ENCODE measurements around the gene CERKL. TPM values are rescaled to one million over a fixed set of nuclear protein-coding genes. Genes with fewer than 3 reads are reported as not detected.

Gene CERKL
- total RNA-seq, 1 donor from 2014 or later, result not detected

DNA sequence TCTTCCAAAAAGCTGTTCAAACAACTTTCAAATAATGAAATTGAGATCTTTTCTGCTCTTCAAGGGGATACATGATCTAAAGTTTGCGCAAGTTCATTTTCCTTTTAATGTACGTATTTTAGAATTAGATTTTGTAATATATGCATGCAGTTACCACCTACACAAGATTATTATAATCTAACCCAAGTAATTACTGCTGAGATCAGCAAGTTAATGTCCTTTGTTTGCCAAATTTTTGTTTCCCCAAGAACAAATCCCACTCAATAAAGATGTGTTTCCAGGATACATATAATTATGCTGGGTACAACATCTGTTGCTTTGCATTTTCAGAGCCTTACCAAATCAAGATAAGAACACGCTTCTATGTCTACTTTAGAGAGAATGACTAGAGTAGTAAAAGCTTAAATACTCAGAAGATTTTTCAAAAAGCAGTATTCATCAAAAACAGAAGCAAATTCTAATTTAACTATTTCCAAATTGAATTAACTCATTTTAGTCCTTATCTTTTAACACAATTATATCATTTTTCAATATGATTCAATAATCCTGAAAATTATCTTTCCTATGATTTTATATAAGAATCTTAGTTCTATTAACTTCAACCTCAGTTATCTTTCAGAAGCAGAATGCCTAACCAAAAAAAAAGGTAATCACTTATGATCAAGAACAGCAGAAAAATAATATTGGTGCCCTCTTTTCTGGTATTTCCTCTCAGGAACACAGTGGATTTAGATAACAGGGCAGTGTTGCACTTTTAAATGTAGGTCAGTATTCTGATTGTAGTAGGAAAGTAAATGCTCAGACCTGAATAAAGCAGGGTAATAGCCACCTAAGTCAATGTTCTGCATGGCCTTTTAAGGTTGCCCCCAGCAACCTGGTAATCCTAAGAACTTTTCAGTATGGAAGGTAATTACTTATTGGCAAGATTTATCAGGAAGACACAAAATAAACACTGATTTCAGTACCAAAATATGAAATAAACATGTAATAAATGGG, 28.0 kb downstream of the CERKL start:
- DNase-seq (ENCODE audit: low read depth), result no peak

DNA sequence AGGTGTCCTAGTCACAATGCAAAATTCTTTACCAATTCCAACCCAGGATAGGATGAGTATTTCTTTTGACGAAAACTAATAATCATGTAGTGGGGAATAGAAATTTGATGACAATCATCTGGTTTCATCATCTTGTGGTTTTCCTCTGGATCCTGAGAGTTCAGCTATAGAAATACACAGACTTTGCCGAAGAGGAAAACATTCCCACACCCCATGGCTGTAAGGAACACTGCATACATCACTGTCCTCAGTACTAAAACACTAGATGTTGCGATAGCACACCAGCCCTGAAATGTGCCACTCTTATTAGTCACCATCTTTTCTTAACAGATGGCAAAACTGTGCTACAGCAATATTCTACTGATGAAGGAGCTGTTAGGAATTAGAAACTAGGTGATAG, 29.4 kb downstream of the CERKL start:
- peak; percentile 10 for DNase-seq (ENCODE audit: low read depth)

DNA sequence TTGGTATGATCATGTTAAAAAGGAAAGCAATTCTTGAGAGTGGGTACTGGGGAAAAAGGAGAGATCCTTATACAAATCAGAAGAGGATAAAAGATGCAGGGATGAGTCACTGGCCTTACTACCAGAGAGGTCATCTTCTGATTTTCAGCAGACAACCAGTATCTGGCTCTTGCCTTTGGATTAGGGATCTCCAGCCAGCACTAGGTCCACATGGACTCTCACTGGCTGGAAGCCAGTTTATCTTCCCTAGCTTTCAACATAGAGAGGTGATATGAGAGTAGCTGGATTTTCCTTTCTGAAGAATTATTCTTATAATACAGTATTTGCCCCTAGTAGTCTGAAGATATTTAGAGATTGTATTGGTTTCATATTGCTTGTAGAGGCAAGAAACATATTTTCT, 30.2 kb downstream of the CERKL start:
- no peak for DNase-seq (ENCODE audit: low read depth)

DNA sequence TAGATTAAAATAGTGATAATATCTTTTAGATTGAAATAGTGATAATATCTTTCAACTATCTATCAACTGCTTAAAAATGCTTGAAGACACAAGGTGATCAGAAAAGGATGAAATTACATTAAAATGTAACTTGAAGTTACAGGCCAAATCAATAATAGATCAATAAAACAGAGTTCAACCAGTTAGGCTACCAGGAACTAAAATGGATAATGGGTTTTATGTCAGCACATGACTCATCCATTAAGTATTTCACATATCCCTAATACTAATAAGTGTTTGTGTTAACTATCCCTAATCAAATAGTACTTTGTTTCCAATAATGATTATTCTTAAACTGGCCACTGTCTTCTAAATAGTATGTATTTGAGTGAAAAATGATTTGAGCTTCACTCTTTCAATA, 33.7 kb downstream of the CERKL start:
- no peak for DNase-seq (ENCODE audit: low read depth)

DNA sequence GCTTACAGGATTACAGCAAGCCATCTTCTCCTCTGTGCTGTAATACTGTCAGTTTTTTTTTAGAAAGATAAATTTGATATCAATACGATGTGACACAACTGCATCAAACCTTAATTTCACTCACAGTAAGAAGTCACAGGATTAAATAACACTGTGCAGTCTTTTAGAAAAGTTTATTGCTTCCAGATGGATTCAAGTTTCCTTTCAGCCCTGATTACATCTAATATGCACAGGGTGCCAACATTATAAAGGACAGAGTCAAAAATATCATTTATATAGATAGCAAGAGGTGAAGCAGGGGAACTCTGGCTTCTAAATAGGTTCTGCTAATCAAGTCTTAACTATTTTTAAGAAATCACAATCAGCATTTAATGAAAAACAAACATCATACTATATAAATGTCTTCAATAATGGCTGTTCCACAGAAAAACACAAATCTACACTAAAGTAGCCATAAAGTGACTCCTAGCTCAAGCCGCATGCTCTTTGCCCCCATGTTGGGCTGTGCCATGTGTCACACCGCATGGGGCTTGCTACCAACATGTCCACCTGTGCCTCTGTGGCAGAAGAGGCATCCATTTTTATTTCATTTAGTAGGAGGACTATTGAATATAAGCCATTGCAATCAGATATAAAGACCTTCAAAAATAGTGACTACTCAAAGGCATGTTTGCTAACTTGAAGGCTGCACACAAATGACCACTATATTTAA, 35.0 kb downstream of the CERKL start:
- no peak for DNase-seq (ENCODE audit: low read depth)

DNA sequence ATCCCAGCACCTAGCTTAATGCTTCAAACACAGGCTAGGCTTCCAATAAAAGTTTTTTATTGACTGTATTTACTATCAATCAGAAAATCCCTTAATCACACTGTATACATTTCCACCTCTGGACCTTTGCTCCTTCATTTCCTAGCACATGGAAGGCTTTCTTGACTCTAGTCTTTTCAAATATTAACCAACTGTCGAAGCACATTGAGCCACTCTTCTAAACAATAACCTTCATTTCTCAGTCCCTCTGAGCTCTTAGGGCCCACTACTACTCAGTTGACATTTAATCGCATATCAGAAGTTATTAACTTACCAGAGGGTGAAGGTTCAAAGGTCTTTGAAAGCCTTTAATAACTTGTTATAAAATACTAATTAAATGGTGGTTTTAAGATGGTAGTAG, 37.4 kb downstream of the CERKL start:
- DNase-seq (ENCODE audit: low read depth), result no peak

DNA sequence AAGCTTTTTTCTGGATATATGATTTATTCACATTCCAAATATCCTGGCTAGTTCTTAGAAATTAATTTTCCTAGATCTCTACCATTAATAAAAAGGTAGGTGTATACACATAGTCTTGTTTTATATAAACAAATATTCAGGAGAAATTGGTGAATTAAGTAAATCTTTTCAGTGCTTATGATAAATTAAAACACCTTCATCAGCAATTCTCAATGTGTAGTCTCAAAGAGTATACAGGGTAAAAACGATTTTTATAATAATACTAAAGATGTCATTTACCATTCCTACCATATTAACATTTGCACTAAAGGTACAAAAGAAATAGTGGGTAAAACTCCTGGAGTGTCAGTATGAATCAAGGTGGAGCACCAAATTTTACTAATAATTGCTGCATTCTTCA, 40.2 kb downstream of the CERKL start:
- no peak for DNase-seq (ENCODE audit: low read depth)

DNA sequence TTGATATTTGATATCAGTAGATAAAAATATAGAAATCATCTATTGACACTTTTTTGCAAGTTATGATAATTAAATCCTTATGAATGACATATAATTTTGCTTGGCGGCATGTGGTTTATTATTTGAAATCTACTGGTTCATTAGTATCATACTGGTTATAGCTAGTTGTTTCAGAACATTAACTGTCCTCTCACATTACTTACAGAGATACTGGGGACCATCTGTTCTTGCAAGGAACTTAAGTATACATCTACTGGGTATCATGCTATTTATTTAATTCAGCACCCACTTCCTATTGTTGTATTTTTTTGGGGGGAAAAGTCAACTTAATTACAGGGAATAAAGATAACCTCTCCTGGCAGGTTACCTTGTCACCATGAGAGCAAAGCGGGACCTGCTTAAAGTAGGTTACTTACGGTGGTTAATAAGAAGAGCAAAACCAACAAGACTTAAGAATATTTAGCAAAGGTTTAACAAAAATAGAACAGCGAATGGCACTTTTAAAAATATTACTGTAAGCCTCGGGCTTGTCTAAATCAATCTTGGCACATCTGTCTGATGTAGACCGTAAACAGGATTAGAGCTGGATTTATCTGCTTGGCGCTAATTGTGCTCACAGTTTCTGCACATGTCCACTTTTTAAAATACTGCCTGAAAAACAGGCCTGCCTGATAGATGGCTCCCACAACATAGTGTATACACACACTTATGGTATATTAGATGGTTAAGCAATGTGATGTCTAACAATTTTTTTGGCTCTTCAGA, 41.8 kb downstream of the CERKL start:
- DNase-seq (ENCODE audit: low read depth), result no peak

DNA sequence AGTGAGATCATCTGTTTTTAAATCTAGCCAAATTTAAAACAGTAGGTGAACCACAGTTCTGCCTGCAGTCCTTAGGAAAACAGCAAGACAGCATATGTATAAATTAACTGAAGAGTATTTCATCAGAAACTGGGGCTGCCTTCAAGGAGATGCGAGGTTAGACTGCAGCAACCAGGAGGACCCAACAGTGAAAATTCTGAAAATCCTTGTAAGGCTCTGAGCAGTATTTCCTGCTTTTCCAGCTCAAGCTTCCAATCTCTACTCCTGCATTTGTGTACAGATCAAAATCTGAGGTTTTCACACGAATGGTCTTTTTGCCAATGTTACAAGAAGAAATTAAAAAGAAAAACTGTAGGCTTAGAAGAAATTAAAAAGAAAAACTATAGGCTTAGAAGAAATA, 43.7 kb downstream of the CERKL start:
- DNase-seq (ENCODE audit: low read depth), result no peak

DNA sequence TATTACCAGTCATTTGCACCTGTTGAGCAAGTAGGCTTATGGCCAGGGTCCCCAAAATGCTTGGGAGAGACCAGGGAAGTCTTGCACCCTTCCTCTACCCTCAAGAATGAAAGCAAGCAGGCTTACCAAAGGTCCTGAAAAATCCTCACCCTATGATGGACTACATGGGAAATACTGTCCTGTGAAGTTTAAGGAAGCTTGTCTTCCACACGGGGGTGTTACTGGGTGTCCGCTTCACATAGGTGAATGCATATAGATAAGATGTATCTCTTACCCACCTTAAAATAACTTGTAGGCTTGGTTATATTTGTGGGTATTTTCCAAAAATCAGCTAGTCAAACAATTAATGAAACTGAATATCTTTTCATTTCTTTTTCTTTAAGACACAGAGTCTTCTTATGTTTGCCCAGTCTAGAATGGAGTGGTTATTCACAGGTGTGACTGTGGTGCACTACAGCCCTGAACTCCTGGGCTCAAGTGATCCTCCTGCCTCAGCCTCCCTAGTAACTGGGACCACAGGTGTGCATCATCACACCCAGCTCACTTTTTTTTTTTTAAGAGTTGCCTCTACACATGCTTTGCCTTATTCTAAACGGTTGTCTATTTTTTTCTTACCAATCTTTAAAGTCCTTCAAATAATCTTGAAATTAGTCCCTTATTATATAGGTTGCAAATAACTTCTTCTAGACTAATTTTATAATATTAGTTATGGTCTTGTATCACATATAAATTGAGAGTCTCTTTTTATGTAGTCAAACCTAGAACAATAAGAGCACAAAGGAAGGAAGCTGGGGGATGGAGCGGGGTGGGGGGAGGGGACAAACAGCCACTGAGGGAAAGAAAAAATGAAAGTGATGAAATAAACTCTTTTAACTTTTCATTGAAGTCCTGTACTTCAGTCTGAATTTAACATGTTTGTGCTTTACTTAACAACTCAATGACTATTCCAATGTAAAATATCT, 49.0 kb downstream of the CERKL start:
- no peak for DNase-seq (ENCODE audit: low read depth)

DNA sequence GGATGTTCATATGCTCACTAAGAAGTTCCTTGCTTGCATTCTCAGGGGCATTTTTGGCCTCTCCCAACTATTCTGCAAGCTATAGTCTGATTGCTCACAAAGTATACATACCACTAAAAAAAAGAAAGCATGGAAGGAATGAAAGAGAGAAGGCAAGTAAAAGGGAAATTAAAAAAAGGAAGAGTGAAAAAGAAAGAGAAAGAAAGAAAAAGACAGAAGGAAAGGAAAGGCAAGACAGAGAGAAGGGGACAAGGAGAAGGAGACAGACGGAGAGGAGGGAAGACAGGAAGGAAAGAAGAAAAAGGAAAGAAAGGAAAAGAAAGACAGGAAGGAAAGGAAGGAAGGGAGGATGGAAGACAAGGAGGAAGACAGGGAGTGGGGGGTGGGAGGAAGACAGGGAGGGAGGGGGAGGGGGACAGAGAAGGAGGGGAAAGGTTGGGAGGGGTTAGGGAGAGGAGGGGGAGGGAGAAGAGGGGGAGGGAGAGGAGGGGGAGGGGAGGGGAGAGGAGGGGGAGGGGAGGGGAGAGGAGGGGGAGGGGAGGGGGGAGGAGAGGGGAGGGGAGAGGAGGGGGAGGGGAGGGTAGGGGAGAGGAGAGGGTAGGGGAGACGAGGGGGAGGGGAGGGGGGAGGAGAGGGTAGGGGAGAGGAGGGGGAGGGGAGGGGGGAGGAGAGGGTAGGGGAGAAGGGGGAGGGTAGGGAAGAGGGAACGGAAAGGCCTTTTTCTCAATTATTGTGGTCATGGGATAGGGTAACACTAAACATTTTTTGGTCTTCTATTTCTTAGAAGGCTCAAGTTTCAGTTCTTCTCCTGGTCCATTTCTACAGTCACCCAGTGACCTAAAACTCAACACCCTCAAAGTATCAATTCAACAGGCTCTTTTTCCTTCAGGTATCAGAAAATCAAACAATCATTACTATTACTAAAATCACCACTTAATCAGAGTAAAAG, 50.7 kb downstream of the CERKL start:
- no peak for DNase-seq (ENCODE audit: low read depth)

DNA sequence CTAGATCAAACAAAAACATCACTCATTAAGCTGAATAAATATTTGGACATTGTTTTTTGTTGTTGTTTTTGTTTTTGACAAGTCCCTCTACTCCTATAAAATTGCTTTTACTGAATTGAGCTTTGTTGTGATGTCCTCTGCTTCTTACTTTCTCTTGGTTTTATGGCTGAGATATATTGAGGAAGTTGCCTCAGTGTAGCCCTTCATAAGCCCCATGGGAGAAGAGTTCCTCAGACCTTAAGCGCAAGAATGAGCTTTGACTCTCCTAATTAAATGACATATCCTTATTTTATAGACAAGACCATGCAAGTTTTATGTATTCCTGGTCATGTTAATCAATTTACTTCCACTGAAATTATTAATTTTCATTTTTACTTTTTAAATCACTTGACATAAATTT, 54.9 kb downstream of the CERKL start:
- DNase-seq (ENCODE audit: low read depth), result no peak

DNA sequence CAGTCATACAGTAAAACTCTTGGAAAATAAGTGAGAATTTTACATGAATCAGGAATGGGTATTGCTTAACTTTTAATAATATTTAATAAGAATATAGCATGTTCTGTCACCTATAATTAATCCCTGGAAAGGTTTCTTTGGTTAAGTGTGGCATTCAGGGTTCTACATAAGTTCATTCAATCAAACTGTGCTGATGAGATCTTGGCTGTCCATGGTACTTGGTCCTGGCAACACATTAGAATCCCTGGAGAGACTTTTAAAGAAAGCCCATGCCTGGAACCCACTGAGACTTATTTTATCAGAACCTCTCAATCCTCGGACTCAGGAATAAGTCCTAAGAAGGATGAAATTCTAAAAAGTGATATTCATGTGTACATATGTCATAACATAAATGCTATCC, 60.3 kb downstream of the CERKL start:
- DNase-seq (ENCODE audit: low read depth), result peak; percentile 13

DNA sequence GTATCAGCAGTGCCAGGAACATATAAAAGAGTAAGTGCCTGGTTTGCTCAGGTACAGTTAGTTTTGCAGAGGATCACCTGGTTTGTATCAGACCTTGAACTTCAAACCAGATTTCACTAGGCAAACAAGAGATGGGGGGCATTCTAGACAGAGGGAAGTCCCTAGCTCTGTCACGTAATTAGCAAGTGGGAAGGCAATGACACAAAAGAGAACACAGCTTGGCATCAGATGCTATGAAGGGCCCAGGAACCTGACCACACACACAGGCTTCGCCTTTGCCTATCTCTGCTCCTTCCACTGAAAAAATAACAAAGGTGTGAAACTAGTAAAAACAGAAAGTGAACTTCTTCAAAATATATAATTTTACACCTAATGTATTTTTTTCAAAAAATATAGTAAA, 62.6 kb downstream of the CERKL start:
- no peak for DNase-seq (ENCODE audit: low read depth)

DNA sequence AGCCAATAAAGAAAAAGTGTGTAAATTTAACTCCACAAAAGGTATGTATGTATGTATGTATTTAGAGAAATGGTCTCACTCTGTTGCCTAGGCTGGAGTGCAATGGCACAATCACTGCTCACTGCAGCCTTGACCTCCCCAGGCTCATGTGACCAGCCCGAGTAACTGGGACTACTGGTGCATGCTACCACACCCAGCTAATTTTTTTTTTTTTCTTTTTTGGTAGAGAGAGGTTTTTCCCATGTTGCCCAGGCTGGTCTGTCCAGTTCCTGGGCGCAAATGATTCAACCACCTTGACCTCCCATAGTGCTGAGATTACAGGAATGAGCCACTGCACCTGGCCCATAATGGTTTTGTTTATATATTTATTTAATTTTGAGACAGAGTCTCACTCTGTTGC, 67.1 kb downstream of the CERKL start:
- no peak for DNase-seq (ENCODE audit: low read depth)

DNA sequence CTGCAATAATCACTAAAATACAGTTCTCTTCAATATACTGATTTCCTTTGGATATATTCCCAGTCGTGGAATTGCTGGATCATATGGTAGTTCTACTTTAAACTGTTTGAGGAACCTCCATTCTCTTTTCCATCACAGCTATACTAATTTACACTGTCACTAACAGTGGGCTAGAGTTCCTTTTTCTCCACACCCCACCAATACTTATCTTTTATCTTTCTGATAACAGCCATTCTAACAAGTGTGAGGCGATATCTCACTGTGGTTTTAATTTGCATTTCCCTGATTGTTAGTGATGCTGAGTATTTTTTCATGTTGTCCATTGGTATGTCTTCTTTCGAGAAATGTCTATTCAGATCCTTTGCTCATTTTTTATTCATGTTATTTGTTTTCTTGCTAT, 68.4 kb downstream of the CERKL start:
- no peak for DNase-seq (ENCODE audit: low read depth)

DNA sequence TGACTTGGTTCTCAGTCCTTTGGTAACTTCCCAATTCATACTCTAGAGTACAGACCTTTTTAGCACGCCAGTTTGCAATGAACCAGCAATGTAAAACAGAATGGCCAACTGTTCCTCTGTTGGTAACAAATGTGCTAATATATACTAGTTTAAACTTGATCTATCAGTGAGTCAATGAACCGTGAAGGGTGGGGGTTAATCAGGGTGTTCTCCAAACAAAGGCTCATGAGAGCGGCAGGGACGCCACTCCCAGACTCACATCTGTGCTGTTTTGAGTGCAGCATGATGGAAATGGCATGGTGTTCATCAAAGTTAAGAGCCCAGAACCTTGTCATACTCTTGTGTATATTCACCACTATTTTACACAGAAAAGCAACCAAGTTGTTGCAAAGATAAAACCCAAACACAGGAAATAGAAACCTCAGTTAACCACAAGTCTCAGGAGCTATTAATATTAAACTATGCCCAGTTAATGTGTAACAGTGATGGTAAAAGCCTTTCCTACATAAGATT, 70.3 kb downstream of the CERKL start:
- DNase-seq (ENCODE audit: low read depth), result no peak

DNA sequence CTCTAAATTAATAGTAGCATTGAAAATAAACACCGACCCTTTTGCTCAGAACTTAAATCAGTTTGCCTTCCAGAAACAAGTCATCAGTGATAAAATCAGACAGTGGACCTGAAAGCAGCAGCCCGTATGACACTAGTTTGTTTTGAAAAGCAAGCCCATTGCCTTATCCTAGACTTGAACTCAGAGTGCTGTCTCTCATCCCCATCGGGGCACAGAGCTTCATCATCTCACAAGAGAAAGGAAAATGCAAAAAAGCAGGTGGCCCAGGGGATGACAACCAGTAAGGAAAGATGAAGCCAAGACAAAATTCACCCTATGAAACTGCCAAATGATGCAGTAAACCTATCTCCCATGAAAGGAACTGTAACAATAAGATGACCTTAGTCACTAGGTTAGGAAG, 71.2 kb downstream of the CERKL start:
- DNase-seq (ENCODE audit: low read depth), result no peak

DNA sequence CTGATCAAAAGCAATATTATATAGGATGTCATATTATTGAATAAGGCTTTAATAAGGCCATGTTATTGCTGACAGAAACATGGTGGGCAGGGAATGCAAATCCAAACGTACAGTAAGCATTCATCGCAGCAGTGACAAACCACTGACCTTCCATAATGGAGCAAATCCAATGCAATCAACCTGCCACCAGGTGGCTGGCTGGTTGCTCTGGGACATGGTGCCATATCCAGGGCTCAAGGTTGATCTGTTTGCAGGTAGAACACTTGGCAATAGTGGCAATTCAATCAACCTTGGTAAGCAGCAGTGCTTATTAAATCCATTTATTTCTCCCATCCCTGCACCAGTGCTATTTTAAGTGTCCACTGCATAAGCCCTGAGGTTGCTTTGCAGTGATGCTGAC, 75.4 kb downstream of the CERKL start:
- DNase-seq (ENCODE audit: low read depth), result no peak

Data from myocyte (in vitro differentiated cells).